RCC 7860 (cell line): Measurements from ENCODE around the gene THAP7.

Source experiments
- DNase-seq: peaks from one replicate; pipeline ENCODE4 v3.0.0-alpha.2; 2015; ENCODE audit warnings: low spot score
- FAIRE-seq: peaks from 2 replicates; lab custom pipeline; 2012; peaks lifted over from hg19 to GRCh38; lab: Jason Lieb, UNC

THAP7 gene

GRCh38 chr22:20994128-20994901 lies 7.6 kb downstream of the THAP7 start:
- DNase-seq, result no peak
- no peak for FAIRE-seq

GRCh38 chr22:20993304-20994127 lies 8.4 kb downstream of the THAP7 start:
- DNase-seq, result no peak
- no peak for FAIRE-seq

- DNase-seq (no peak), FAIRE-seq (no peak)
Observed at GRCh38 chr22:20992456-20993303, 9.2 kb downstream of the THAP7 start.

GRCh38 chr22:20992056-20992442 lies 9.9 kb downstream of the THAP7 start:
- no peak for DNase-seq
- FAIRE-seq, result no peak

- FAIRE-seq (no peak), DNase-seq (no peak)
Observed at GRCh38 chr22:20991252-20992055, 10.5 kb downstream of the THAP7 start.

GRCh38 chr22:20990184-20991180 lies 11.4 kb downstream of the THAP7 start:
- FAIRE-seq (no peak), DNase-seq (no peak)

GRCh38 chr22:20989323-20990138 lies 12.4 kb downstream of the THAP7 start:
- no peak for DNase-seq
- FAIRE-seq, result no peak

- DNase-seq (no peak), FAIRE-seq (no peak)
Observed at GRCh38 chr22:20988573-20989322, 13.2 kb downstream of the THAP7 start.

- no peak for FAIRE-seq
- DNase-seq, result no peak
Observed at GRCh38 chr22:20987375-20987774, 14.5 kb downstream of the THAP7 start.

GRCh38 chr22:20986365-20986764 lies 15.6 kb downstream of the THAP7 start:
- FAIRE-seq (no peak), DNase-seq (no peak)

- FAIRE-seq (no peak), DNase-seq (no peak)
Observed at GRCh38 chr22:20985720-20986119, 16.2 kb downstream of the THAP7 start.

GRCh38 chr22:20983081-20983771 lies 18.7 kb downstream of the THAP7 start:
- no peak for FAIRE-seq
- no peak for DNase-seq

GRCh38 chr22:20982563-20982882 lies 19.4 kb downstream of the THAP7 start:
- FAIRE-seq (no peak), DNase-seq (no peak)

GRCh38 chr22:20981787-20982562 lies 19.9 kb downstream of the THAP7 start, which contains the start of gene LZTR1:
LZTR1 (plus strand) TSS chr22:20982297; CDS start chr22:20982372, 75 bp downstream.
- DNase-seq, result peak; percentile 58
- FAIRE-seq, result no peak

GRCh38 chr22:20980938-20981722 lies 20.8 kb downstream of the THAP7 start:
- DNase-seq, result no peak

GRCh38 chr22:20980523-20980922 lies 21.4 kb downstream of the THAP7 start:
- FAIRE-seq (no peak), DNase-seq (no peak)

More at GRCh38 chr22:20980938-20981722, 20.8 kb downstream of the THAP7 start:
- no peak for FAIRE-seq
